T-cell (primary cell): ENCODE measurements around the gene DRC3. TPM values are rescaled to one million over a fixed set of nuclear protein-coding genes. Genes with fewer than 3 reads are reported as not detected.
A peak's percentile ranks its signal among the peaks of the same experiment; 100 is the strongest.

Experiments
- ATAC-seq, 4 experiments: fragments of 200-7000 bp in 3 of 4; fragments of 150-1000 bp in 1 of 4; cut with Tn5 transposase; replicated peaks in 1 of 4; 1 replicate in 3 of 4; 2 replicates in 1 of 4; pipeline ENCODE4 v1.10.0; 2021; ENCODE audit warnings: moderate library complexity in 3 of 4, mild to moderate bottlenecking in 2 of 4, moderate number of reproducible peaks in 1 of 4
- CTCF ChIA-PET, 2 donors: fragments of 300-600 bp; sonication (Branson Sonifier 250); formaldehyde crosslinking; loops; one replicate each; lab custom pipeline; 2022; ENCODE audit warnings: antibody characterized with exemption in 2 of 2; lab: Charles Lee
- POLR2A ChIA-PET, 2 donors: fragments of 300-600 bp; sonication (Branson Sonifier 250); formaldehyde crosslinking; loops; one replicate each; lab custom pipeline; 2022; ENCODE audit warnings: antibody characterized with exemption in 2 of 2; lab: Charles Lee
- DNase-seq, 35 experiments: peaks; one replicate each; pipeline versions ENCODE4 v3.0.0 to v3.0.0-alpha.2; 2013 to 2023
- H3K27ac ChIP-seq: one replicate; pipeline ENCODE4 v1.5.1; 2013; ENCODE audit warnings: low read length
- H3K27me3 ChIP-seq, 2 experiments: replicated peaks in 1 of 2; 1 replicate in 1 of 2; 2 replicates in 1 of 2; pipeline versions ENCODE4 v1.6.1 to v1.7.0; 2013; ENCODE audit warnings: low read length in 1 of 2, mixed read lengths in 1 of 2; ENCODE audit not compliant: control insufficient read depth in 2 of 2, insufficient read depth in 2 of 2; ENCODE audit errors: extremely low read depth in 1 of 2
- H3K36me3 ChIP-seq, 2 donors: 1 replicate in 1 of 2; 2 replicates in 1 of 2; pipeline versions ENCODE4 v1.6.1 to v1.7.0; 2013; ENCODE audit warnings: low read length in 1 of 2; ENCODE audit not compliant: control insufficient read depth in 2 of 2, insufficient read depth in 1 of 2; ENCODE audit errors: extremely low read depth in 1 of 2
- H3K4me1 ChIP-seq, 2 experiments: 1 replicate in 1 of 2; 2 replicates in 1 of 2; pipeline versions ENCODE4 v1.6.1 to v1.7.0; 2013; ENCODE audit warnings: low read length in 2 of 2, mixed read lengths in 1 of 2; ENCODE audit not compliant: insufficient read depth in 2 of 2, control insufficient read depth in 1 of 2; ENCODE audit errors: extremely low read depth in 1 of 2
- H3K4me3 ChIP-seq, 2 donors: 1 replicate in 1 of 2; 2 replicates in 1 of 2; pipeline versions ENCODE4 v1.5.1 to v1.7.0; 2013; ENCODE audit warnings: mild to moderate bottlenecking in 2 of 2, low read length in 1 of 2, moderate library complexity in 1 of 2; ENCODE audit not compliant: control insufficient read depth in 1 of 2; ENCODE audit errors: extremely low read depth in 1 of 2
- H3K9me3 ChIP-seq: 2 replicates; pipeline ENCODE4 v1.7.0; 2013
- H3K27ac Mint-ChIP-seq, 2 donors: one replicate each; pipeline ENCODE4 v1.8.0; 2020 to 2021; ENCODE audit warnings: mild to moderate bottlenecking in 2 of 2, mixed read lengths in 2 of 2
- H3K27me3 Mint-ChIP-seq, 2 donors: one replicate each; pipeline ENCODE4 v1.8.0; 2021 to 2022; ENCODE audit warnings: mixed read lengths in 2 of 2
- H3K36me3 Mint-ChIP-seq: one replicate; pipeline ENCODE4 v1.8.0; 2021; ENCODE audit warnings: mixed read lengths
- H3K4me1 Mint-ChIP-seq, 3 donors: one replicate each; pipeline ENCODE4 v1.8.0; 2020 to 2022; ENCODE audit warnings: mixed read lengths in 3 of 3, mild to moderate bottlenecking in 1 of 3
- H3K4me3 Mint-ChIP-seq, 3 donors: one replicate each; pipeline ENCODE4 v1.8.0; 2020 to 2022; ENCODE audit warnings: mild to moderate bottlenecking in 3 of 3, mixed read lengths in 3 of 3, moderate library complexity in 3 of 3
- H3K9me3 Mint-ChIP-seq, 3 donors: one replicate each; pipeline ENCODE4 v1.8.0; 2020 to 2022; ENCODE audit warnings: mixed read lengths in 3 of 3
- WGBS: methylation state at CpG from one replicate; pipeline ENCODE4 v1.1.5; 2013; ENCODE audit warnings: missing lambda C conversion rate; ENCODE audit not compliant: insufficient coverage; 5-methylcytosine and 5-hydroxymethylcytosine counted together
- total RNA-seq, 35 experiments: library from RNA in 6 of 35; stranded (reverse) in 6 of 35; fragments of 120-200 nt in 1 of 35; gene quantifications; one replicate each; pipeline versions ENCODE4 v1.2.1 to v1.2.4 and lab custom pipeline; 2013 to 2026

DRC3 gene
- total RNA-seq, 5 donors from 2014 or later (not counting 1 experiment from before 2014, with no cell fraction given), result 0.32 to 0.58 (median 0.53) TPM; not detected in 2

DNA sequence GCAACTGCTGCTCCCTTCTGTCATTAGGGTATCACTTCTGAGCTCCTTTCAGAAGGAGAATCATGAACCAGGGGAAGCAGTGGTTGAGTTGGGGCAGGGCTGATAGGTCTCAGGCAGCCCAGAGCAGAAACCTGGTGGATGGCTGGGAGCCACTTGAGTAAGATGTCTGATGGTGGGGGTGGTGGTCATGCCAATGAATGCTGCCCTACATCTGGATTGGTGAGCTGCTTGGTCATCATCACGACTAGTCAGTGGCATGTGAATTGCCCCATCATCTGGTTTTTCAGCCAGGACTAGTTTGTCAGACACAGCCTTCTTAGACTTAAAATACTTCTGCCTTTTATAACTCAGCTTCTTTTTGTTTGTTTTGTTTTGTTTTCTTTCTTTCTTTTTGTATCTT is 69.1 kb downstream of the DRC3 start:
- H3K4me1 ChIP-seq, result peaks cover 13 to 36% of the 10 kb centered on the region in 2 experiments
- Mint-ChIP-seq H3K9me3 (no peaks in the 10 kb centered on the region), H3K27me3 (no peaks in the 10 kb centered on the region), H3K4me1 (peaks cover 45 to 55% (median 54%) of the 10 kb centered on the region in 3 donors), H3K36me3 (peaks cover 5% of the 10 kb centered on the region), H3K4me3 (peak overlapping the region; percentile 88 to 91 (median 91)), H3K27ac (no peak overlapping the region)
- CTCF ChIA-PET, result no interaction called here
- no peaks in the 10 kb centered on the region for H3K27me3 ChIP-seq
- DNase-seq (no peak), ATAC-seq (no peak)
- no peaks in the 10 kb centered on the region for H3K9me3 ChIP-seq
- no peak overlapping the region for H3K27ac ChIP-seq
- no CpG with 5 or more reads among the region's 1 CpG for WGBS
- H3K36me3 ChIP-seq, result peaks cover 0 to 9% of the 10 kb centered on the region in 2 donors
- POLR2A ChIA-PET, result interaction anchor here in 1 of 2 donors (0.6 kb wide), 1 partner anchor 358 kb away, joined by 3 read pairs; no protein-coding TSS in a partner anchor
- H3K4me3 ChIP-seq, result no peak overlapping the region

- CTCF ChIA-PET, result no interaction called here
- H3K4me3 Mint-ChIP-seq, result no peak overlapping the region
Measured at GRCh38 chr17:18042983-18043382, 70.3 kb downstream of the DRC3 start.

GRCh38 chr17:18043491-18043890 is 70.8 kb downstream of the DRC3 start:
- ChIA-PET CTCF (no interaction called here), POLR2A (no interaction called here)
- 80% methylated on average over 1 of the region's 1 CpG for WGBS
- Mint-ChIP-seq H3K4me1 (peaks cover 31 to 40% (median 40%) of the 10 kb centered on the region in 3 donors), H3K4me3 (no peak overlapping the region), H3K9me3 (no peaks in the 10 kb centered on the region), H3K27ac (no peak overlapping the region), H3K27me3 (no peaks in the 10 kb centered on the region), H3K36me3 (peaks cover 12% of the 10 kb centered on the region)
- H3K9me3 ChIP-seq, result no peaks in the 10 kb centered on the region
- no peaks in the 10 kb centered on the region for H3K27me3 ChIP-seq
- no peak overlapping the region for H3K27ac ChIP-seq
- no peak overlapping the region for H3K4me3 ChIP-seq
- peaks cover 6 to 21% of the 10 kb centered on the region in 2 experiments for H3K4me1 ChIP-seq
- DNase-seq (peak in 1 of 35 experiments; percentile 35), ATAC-seq (no peak)
- H3K36me3 ChIP-seq, result peaks cover 0 to 18% of the 10 kb centered on the region in 2 donors

More at GRCh38 chr17:18042983-18043382, 70.3 kb downstream of the DRC3 start:
- POLR2A ChIA-PET, result no interaction called here
- H3K27me3 ChIP-seq, result no peaks in the 10 kb centered on the region
- DNase-seq (no peak), ATAC-seq (no peak)
- Mint-ChIP-seq H3K4me1 (peaks cover 35 to 45% (median 44%) of the 10 kb centered on the region in 3 donors), H3K27me3 (no peaks in the 10 kb centered on the region), H3K9me3 (no peaks in the 10 kb centered on the region), H3K36me3 (peaks cover 12% of the 10 kb centered on the region), H3K27ac (no peak overlapping the region)
- H3K4me3 ChIP-seq, result no peak overlapping the region
- WGBS, result 97% methylated on average over 4 of the region's 8 CpGs
- no peak overlapping the region for H3K27ac ChIP-seq
- H3K4me1 ChIP-seq, result peaks cover 10 to 26% of the 10 kb centered on the region in 2 experiments
- peaks cover 0 to 18% of the 10 kb centered on the region in 2 donors for H3K36me3 ChIP-seq
- H3K9me3 ChIP-seq, result no peaks in the 10 kb centered on the region

GRCh38 chr17:18044609-18045008 is 71.9 kb downstream of the DRC3 start:
- Histone ChIP-seq H3K4me3 (no peak overlapping the region), H3K9me3 (no peaks in the 10 kb centered on the region), H3K27me3 (no peaks in the 10 kb centered on the region), H3K27ac (no peak overlapping the region), H3K4me1 (peaks cover 6 to 19% of the 10 kb centered on the region in 2 experiments), H3K36me3 (peaks cover 0 to 18% of the 10 kb centered on the region in 2 donors)
- DNase-seq (no peak), ATAC-seq (no peak)
- peaks cover 31 to 33% (median 33%) of the 10 kb centered on the region in 3 donors for H3K4me1 Mint-ChIP-seq
- H3K27me3 Mint-ChIP-seq, result no peaks in the 10 kb centered on the region
- WGBS, result 100% methylated on average over 1 of the region's 3 CpGs
- peaks cover 12% of the 10 kb centered on the region for H3K36me3 Mint-ChIP-seq
- ChIA-PET POLR2A (no interaction called here), CTCF (no interaction called here)
- no peak overlapping the region for H3K27ac Mint-ChIP-seq
- H3K9me3 Mint-ChIP-seq, result no peaks in the 10 kb centered on the region
- H3K4me3 Mint-ChIP-seq, result no peak overlapping the region

GRCh38 chr17:18045691-18046350 is 73.2 kb downstream of the DRC3 start:
- 100% methylated on average over 1 of the region's 3 CpGs for WGBS

DNA sequence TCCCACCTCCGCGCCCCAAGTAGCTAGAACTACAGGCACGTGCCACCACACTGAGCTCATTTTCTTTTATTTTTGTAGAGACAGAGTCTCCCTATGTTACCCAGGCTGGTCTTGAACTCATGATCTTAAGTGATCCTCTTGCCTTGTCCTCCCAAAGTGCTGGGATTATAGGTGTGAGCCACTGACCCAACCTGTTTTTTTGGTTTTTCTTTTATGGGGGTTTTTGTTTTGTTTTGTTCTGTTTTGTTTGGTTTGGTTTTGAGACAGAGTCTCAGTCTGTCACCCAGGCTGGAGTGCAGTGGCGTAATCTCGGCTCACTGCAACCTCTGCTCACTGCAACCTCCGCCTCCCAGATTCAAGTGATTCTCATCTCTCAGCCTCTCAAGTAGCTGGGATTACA is 82.9 kb downstream of the DRC3 start:
- ChIA-PET POLR2A (interaction anchor here in 1 of 2 donors (0.6 kb wide), 1 partner anchor 158 kb away, joined by 13 read pairs; no protein-coding TSS in a partner anchor), CTCF (no interaction called here)
- H3K27me3 Mint-ChIP-seq, result no peaks in the 10 kb centered on the region
- ATAC-seq, result no peak
- Histone ChIP-seq H3K9me3 (no peaks in the 10 kb centered on the region), H3K36me3 (peaks cover 15 to 50% of the 10 kb centered on the region in 2 donors), H3K27ac (no peak overlapping the region), H3K4me1 (no peaks in the 10 kb centered on the region), H3K27me3 (no peaks in the 10 kb centered on the region), H3K4me3 (no peak overlapping the region)
- no CpG with 5 or more reads among the region's 6 CpGs for WGBS
- H3K4me1 Mint-ChIP-seq, result no peaks in the 10 kb centered on the region
- H3K4me3 Mint-ChIP-seq, result no peak overlapping the region
- peaks cover 38% of the 10 kb centered on the region for H3K36me3 Mint-ChIP-seq
- H3K27ac Mint-ChIP-seq, result no peak overlapping the region
- no peaks in the 10 kb centered on the region for H3K9me3 Mint-ChIP-seq
- no peak for DNase-seq

More at GRCh38 chr17:18045691-18046350, 73.2 kb downstream of the DRC3 start:
- ChIA-PET CTCF (interaction anchor here in 1 of 2 donors (1.1 kb wide), 1 partner anchor 22 kb away, joined by 4 read pairs; no protein-coding TSS in a partner anchor), POLR2A (no interaction called here)
- Histone ChIP-seq H3K9me3 (no peaks in the 10 kb centered on the region), H3K4me3 (no peak overlapping the region), H3K36me3 (peaks cover 0 to 18% of the 10 kb centered on the region in 2 donors), H3K27me3 (no peaks in the 10 kb centered on the region), H3K4me1 (peaks cover 0 to 8% of the 10 kb centered on the region in 2 experiments), H3K27ac (no peak overlapping the region)
- no peak overlapping the region for H3K4me3 Mint-ChIP-seq
- no peaks in the 10 kb centered on the region for H3K9me3 Mint-ChIP-seq
- H3K27ac Mint-ChIP-seq, result no peak overlapping the region
- peaks cover 16% of the 10 kb centered on the region for H3K36me3 Mint-ChIP-seq
- no peaks in the 10 kb centered on the region for H3K27me3 Mint-ChIP-seq
- H3K4me1 Mint-ChIP-seq, result peaks cover 22 to 25% (median 24%) of the 10 kb centered on the region in 3 donors
- DNase-seq (no peak), ATAC-seq (no peak)
